Gastrocnemius medialis (tissue), 4 donors: ENCODE results near the gene CAMTA1.

ENCODE experiments used
- POLR2A ChIP-seq, 2 donors: fragments of 450-650 bp; IDR thresholded peaks; one replicate each; pipeline ENCODE4 v1.6.1; 2017; ENCODE audit warnings: antibody characterized with exemption in 2 of 2, mild to moderate bottlenecking in 2 of 2, moderate library complexity in 2 of 2
- TF ChIP-seq, protein P1 (sequence below), 5 experiments: fragments of 450-650 bp in 3 of 5; fragments of 200-600 bp in 2 of 5; sonication (generic) in 2 of 5; IDR thresholded peaks in 4 of 5; conservative IDR thresholded peaks in 1 of 5; 1 replicate in 4 of 5; 2 replicates in 1 of 5; pipeline ENCODE4 v1.5.1; 2016 to 2019; ENCODE audit warnings: antibody characterized with exemption in 5 of 5, mild to moderate bottlenecking in 3 of 5, moderate library complexity in 3 of 5

DNA sequence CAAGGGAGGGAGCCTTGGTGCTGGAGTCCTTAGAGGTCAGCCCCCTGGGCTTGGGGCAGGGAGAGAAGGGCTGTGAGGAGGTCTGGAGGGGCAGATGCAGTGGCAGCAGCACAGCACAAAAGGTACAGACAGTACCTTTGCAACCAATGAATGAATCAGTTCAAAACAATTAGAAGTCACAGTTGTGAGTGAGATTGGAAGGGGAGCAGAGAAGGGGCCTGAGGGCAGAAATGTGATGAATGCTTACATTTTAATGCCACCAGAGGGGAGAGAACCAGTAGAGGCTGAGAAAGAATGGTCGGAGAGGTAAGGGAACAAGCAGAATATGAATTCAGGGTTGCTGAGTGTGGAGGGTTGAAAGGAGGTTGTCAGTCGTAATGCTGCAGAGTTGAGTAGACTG, 24.2 kb downstream of the CAMTA1 start:
- TF ChIP-seq, protein P1, sequence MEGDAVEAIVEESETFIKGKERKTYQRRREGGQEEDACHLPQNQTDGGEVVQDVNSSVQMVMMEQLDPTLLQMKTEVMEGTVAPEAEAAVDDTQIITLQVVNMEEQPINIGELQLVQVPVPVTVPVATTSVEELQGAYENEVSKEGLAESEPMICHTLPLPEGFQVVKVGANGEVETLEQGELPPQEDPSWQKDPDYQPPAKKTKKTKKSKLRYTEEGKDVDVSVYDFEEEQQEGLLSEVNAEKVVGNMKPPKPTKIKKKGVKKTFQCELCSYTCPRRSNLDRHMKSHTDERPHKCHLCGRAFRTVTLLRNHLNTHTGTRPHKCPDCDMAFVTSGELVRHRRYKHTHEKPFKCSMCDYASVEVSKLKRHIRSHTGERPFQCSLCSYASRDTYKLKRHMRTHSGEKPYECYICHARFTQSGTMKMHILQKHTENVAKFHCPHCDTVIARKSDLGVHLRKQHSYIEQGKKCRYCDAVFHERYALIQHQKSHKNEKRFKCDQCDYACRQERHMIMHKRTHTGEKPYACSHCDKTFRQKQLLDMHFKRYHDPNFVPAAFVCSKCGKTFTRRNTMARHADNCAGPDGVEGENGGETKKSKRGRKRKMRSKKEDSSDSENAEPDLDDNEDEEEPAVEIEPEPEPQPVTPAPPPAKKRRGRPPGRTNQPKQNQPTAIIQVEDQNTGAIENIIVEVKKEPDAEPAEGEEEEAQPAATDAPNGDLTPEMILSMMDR (IDR thresholded peaks at IDR 0.05 in 4 of 5, conservative IDR thresholded peaks at IDR 0.05 in 1 of 5), result no peak
- TF ChIP-seq POLR2A (IDR thresholded peaks at IDR 0.05), result no peak
